Hepatic stellate cell (primary cell): ENCODE measurements around the gene CYBA.
"Not testable (repeated sequence)": the region's sequence is repeated elsewhere in the genome, so short reads cannot be mapped to it uniquely, and the experiment has no call there.

Source experiments
- DNase-seq: peaks from one replicate; pipeline ENCODE4 v3.0.0; 2011; ENCODE audit warnings: low spot score

Gene CYBA

DNA sequence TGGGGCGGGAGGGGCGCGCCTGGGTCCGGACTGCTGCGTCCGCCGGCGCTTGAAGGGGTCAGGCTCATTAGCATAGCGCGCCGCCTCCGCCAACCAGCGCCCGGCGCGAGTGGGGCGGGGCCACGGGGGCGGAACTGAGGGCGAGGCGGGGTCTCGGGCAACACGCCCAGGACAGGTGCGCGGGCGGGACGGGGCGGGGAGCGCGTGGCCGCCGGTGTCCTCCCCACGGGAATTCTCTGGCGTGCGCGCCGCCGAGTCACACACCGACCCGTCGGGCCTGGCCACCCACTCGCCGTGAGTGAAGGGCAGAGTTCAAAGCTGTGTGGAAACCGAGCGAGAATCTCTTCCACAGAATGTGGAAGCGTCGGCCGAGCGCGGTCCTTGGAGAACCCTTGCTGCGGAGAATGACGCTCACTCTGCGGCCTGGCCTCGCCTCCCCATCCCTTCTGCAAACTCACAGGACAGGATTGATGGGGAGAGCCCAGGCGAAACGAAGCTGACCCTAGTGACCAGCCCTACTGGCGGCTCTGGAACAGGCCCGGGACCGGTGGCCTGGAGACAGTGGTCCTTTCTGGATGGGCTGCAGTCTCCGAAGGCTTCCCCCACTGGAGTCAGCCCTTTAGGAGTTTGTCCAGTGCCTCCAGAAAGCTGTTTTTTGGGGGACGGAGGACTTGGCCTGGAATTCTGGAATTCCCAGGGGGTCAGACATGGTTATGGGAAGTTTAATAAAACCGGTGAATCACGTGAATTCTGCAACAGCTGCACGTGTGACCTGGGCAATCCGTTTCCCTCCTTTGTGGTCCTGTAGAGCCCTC is 35.8 kb upstream of the CYBA start, which contains the start of gene SNAI3:
Gene SNAI3 (minus strand): TSS at position 69 of the 815 bp plus-strand sequence. CDS start 101 bp downstream, outside the sequence.
- peak; percentile 73 for DNase-seq

DNA sequence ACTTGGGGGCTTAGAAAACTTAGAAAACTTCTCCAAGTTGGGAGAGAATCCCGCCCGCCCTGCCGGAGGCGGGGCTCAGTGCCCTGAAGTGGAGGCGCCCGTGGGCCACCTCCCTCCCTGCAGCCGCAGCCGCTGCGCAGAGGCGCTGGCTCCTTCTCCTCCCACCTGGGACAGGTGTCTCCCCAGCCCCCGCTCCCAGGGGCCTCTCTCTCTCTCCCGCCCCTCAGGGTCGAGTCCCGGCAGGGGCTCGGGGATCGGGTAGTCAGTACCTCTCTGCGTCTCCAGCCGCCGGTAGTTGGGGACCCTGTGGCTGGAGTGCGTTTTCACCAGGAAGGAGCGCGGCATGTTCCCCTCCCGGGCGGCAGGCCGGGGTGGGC is 35.2 kb upstream of the CYBA start:
- DNase-seq: no peak

DNA sequence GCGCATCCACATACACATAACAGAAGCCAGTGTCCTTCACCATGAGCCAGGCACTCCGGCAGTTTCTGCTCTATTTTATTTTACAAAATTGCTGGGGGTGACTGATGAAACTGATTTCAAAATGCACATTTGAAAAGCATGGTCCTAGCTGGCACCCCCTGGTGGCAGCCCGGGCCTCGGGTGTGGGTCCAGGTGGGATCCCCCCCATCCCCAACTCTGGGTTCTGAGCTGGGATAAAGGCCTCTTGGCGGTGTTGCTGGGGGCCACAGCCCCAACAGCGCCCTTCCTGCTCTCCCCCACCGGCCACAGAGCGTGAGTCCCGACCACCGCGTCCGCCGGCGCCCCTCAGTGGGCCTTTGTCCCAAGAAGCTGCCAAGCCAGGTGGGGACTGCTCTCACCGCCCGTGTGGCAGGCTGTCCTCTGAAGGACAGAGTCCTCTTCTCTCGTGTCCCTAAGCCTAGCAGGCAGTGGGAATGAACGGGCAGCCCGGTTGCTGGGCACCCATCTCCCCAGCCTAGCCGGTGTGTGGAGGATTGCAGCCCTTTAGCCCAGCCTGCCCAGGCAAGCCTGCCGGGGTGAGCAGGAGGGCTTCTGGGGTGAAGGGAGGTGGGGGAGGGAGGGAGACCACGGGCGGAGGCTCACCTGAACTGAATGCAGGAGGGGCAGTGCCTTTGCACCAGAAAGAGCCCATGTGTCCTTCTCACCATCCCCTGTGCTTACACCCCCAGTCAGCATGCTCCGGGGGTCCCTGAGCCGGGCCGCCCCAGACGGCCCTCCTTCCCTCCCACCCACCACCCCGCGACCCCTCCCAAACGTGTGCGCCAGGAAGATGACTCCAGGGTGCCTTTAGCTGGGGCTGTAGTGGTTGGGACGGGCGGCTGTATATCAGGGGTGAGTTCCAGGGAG is 34.6 kb upstream of the CYBA start:
- peak; percentile 89 for DNase-seq

DNA sequence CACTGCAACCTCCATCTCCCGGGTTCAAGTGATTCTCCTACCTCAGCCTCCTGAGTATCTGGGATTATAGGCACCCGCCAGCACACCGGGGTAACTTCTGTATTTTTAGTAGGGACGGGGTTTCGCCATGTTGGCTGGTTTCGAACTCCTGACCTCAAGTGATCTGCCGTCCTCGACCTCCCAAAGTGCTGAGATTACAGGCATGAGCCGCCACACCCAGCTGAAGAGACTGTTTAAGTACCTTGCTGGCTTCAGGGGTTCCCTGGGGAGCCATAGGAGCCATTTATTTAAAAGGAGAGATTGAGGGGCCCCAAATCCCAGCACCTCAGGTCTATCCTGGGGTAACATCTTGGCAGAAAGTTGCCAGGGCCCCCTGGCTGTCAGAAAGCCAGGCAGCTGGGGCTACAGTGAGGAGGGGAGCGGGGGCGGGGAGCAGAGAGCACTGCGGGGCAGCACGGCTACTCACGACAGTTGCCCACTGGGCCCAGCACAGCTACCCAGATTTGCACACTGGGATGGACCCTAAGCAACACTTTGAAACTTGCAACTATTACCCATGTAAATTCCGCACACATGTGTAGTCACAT is 33.8 kb upstream of the CYBA start:
- no peak for DNase-seq

DNA sequence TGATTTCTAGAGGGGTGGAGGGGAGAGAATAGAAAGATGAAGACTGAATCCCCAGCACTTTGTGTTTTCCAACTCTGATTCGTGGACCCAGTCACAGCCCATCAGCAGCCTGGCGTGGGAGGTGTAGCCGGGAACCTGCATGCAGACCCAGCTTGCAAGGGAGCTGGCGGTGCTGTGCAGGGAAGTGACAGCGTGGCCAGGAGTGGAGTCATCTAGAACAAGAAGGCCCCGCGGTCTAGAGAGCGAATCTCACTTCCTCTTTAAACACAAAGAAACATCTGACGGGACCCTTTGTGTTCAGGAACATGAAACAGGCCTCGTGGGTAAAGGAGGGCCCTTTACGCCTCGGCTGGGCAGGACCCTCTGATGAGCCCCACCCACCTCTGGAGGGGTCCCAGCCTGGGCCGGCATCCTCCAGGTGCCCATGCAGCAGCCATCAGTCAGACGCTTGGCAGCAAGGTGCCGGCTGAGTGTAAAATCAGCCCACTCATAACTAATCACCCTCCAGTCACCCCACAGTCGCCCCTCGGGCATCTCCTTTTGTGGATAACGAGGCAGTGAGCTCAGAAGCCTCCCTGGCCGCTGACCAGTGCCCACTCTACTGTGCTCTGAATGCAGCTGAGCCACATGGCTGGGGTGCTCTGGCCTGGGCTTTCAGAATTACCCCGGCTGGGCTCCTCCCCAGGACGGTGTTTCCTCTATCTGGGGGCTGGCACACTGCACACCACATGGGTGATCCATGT is 31.0 kb upstream of the CYBA start:
- DNase-seq: no peak

DNA sequence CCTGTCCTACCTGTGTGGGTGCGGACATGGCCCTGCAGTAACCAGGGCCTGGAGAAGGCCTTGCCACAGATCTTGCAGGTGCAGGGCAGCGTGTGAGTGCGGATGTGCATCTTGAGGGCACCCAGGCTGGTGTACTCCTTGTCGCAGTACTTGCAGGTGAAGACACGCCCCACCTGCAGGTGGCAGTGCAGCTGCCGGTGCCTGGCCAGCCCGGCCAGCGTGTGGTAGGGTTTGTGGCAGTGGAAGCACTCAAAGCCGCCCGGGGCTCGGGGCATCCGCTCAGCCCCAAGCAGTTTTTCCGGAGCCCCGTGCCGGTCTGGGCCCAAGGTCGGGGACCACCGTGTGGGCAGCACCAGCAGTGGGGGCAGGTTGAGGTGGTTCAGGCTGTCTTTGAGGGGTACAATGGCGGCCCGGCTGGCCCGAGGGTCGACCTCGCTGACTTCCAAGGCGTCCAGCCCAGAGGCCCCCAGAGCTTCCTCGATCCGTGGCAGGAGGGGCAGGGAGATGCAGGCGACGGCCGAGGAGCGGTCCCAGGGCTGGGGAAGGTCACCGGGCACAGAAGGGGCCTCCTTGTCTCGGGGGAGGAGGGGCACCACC is 30.3 kb upstream of the CYBA start:
- DNase-seq: no peak

DNA sequence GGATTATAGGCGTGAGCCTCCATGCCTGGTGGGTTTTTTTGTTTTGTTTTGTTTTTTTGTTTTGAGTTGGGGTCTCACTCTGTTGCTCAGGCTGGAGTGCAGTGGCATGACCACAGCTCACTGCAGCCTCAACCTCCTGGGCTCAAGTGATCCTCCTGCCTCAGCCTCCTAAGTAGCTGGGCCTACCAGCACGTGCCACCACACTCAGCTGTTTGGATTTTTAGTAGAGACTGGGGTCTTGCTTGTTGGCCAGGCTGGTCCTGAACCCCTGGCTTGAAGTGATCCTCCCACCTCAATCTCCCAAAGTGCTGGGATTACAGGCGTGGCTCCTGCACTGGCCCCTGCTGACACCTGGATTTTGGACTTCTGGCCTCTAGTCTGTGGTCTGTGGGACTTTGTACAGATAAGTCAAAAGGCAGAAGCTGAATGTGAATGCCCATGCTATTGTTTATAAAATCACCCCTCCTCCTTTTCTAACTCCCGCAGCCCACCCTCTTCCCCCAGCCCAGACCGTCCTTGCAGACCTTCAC is 29.8 kb upstream of the CYBA start:
- no peak for DNase-seq

DNA sequence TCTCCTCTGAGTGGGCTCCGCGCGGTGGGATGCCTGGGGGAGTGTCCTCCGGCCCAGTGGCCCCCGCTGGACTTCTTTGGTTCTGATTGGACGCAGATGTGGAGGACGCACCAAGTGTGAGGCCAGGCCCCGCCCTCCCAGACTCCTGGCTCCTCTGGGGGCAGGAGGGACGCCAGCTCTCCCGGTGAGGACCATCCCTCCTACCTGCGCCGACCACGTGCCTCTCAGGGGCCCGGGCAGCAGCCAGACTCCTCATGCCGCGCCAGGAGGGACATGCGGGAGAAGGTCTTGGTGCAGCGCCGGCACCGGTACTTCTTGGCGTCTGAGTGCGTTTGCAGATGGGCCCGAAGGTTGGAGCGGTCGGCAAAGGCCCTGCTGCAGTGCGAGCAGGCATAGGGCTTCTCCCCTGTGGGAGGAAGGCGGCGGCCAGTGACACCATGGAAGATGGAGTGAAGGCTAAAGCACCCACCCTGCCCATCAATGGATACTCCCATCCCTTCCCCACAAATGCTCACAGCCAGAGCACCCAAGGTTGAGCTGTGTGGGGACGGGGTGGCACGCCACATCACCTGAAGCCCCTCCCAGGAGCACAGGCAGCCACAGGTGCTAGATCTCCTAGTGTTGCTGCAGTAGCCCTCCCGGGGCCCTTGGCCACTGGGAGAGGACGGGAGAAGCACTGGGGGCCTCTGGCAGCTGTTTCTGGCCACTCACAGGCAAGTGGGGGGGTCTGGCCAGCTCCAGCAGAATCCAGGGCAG is 27.5 kb upstream of the CYBA start:
- no peak for DNase-seq

DNA sequence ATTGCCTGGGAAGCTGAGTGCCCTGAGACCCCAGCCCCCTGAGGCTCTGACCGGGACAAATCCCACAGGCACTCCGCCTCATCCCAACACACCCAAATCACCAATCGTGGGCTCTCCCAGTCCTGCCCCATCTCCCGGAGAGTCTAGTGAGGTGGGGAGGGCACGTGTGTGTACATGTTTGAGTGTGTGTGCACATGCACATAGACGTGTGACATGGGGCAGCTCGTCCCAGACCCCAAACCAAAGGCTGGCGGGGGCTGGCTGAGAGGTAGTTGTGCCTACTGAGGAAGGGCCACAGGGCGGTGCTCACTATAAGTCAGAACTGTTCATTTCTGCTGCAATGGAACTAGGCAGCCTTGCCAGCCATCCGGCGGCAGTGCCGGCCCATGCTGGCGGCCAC is 26.9 kb upstream of the CYBA start:
- no peak for DNase-seq

DNA sequence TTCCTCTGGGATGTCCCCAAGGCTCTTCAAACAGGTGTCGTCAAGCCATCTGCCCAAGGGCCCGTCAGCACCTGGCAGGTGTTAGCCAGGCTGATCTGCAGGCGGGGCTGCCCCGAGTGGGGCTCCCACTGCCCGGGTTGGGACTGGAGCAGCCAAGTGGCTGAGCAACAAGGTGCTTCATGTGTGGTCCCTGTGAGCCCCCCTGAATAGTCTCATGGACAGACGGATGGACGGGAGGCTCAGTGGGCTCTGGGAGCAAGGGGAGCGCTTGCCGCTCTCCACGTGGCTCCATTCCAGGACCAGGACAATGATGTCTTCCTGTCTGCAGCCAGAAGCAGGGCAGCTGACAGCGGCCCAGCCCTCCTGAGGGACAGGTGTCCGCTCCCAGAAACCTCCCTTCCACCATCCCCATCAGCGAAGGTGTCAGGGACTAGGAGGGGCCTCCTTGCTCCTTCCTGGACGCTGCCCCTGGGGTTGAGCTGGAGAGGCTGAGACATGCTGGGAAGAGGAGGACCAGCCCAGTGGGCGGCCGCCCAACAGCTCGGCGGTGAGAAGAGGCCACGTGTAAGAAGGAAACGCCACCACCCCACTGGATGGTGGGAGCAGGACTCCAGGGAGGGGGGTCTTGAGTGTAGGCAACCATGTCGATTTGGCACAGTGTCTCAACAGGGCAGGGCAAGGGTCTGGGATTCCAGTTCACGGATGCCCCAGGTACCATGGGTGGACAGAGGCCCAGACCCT is 25.8 kb upstream of the CYBA start:
- DNase-seq: no peak

DNA sequence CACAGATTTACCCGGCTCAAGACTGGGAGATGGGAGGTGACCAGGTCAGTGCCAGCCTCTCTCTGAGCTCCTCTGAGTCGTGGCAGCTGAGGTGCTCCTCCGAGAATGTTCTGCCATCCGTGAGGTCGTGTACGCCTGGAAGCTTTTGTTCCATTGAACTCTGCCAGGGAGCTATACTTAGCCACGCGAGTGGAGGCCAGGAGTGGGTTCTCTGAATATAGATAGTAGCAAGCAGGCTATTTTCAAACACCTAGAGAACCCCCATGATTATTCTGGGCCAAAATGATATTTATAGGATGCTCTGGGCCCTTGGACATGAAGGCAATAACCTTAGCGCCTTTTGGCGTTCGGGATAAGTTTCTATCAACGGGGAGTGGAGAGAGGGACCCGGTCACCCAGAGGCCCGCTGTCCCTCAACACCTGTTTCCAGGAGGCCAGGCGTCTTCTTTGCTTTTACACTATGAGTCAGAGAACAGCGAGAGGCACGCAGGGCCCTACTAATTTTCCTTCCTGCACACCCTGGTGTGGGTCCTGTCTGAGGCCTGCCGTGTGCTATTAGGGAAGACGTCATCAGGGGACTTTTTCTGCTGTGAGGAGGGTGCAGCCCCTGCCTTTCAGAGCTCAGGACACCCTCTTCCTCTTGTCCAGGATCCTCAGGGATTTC is 23.0 kb upstream of the CYBA start:
- DNase-seq: no peak

DNA sequence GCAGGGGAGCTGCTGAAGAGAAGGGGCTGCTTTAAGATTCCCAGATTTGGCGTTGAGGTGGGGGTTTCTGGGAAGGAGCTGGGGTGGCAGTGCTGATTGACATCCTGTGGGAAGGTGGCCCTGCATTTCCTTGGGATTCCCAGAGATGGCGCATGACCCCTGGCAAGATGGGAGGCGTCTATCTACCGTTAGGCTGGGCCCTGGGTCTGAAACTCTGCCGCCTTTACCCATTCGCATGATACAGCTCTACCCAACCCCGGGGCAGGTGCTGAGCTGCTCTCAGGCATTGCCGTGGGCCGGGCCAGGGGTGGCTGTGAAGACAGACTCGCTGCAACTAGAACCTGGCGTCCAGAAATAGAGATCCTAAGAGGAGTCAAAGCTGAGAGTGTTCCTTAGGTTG is 21.9 kb upstream of the CYBA start:
- no peak for DNase-seq

DNA sequence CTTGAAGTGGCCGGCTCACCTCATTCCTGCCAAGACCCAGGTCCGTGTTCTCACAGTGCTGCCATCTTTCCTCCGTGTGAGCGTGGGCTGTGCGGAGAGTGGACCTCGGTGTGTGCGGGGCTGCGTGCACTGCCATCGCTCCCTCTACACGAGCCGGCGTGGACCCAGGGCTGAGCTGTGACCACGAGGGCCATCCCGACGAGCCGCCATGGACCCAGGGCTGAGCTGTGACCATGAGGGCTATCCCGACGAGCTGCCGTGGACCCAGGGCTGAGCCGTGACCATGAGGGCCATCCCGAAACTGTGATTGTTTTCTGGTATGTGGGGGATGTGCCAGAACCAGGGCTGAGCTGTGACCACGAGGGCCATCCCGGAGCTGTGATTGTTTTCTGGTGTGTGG is 21.0 kb upstream of the CYBA start:
- no peak for DNase-seq

DNA sequence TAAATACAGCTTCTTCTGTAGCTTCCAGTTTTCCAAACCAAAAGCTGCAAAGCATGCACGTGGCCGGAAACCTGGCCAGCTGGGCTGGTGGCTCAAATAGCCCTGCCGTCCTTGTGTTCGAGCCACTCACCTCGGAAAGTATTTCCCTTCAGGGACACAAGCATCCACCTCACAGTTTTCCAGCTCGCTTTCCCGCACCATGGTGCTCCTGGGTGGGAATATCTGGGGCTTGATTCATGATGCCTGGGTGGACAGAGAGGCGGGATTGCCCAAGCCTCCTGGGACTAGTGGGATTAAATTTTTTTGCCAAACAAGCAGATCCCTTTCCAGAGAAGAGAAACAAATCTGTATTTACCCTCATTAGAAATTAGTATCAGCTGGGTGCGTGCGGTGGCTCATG is 19.1 kb upstream of the CYBA start:
- no peak for DNase-seq

DNA sequence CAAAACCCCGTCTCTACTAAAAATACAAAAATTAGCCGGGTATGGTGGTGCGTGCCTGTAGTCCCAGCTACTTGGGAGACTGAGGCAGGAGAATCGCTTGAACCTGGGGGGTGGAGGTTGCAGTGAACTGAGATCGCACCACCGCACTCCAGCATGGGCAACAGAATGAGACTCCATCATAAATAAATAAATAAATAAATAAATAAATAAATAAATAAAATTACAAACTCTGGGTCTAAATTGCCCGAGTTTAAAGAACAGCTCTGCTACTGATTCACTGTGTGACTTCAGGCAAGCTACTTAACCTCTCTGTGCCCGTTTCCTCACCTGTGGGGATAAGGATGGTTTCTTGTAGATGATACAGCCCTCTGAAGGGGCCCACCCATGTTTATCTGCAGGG is 18.6 kb upstream of the CYBA start:
- not testable (repeated sequence) for DNase-seq

DNA sequence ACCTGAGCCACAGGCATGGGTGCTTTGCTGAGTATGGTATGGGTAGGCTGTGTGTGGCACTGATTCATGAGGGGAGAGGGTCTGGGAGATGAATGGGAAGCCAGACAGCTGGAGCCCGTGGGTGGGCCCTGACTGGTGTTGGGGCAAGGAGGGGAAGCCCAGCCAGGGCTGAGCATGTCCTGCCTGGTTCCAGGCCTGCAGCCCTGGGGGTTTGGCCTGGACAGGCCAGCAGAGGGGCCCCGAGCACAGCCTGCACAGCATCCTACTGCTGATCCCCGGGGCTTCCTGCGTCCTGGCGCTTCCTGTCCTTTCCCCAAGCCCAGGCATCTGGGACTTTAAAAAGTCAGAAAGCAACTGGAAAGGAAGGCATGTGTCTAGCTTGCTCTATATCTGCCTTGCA is 16.6 kb upstream of the CYBA start:
- DNase-seq: no peak

DNA sequence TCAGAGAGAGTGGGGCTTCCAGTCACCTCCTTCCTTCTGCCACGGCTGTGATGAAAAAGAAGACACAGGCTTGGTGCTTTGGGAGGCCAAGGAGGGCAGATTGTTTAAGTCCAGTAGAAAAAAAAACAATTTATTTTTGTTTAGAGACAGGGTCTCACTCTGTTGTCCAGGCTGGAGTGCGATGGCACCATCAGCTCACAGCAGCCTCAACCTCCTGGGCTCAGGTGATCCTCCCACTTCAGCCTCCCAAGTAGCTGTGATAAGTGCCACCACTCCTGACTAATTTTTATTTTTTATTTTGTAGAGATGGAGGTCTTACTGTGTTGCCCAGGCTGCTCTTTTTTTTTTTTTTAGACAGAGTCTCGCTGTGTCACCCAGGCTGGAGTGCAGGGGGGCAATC is 14.7 kb upstream of the CYBA start:
- DNase-seq: no peak

DNA sequence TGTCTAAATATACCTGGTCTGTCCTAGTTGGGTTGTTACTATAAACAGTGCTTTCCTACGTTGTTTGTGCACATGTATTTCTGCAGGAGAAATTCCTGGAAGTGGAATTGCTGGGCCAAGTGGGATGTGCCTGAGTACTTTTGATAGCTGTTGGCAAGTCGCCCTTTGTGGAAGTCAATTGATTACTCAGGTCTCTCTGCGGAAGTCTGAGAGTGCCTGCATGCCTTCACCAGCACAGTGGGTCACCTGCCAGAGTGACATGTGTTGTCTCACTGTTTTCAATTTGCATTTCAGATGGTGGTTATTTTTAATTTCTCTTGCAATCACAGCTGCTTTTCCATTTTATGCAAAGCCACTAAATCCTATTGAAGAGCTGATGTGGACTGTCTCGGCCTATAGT is 14.3 kb upstream of the CYBA start:
- DNase-seq: no peak

DNA sequence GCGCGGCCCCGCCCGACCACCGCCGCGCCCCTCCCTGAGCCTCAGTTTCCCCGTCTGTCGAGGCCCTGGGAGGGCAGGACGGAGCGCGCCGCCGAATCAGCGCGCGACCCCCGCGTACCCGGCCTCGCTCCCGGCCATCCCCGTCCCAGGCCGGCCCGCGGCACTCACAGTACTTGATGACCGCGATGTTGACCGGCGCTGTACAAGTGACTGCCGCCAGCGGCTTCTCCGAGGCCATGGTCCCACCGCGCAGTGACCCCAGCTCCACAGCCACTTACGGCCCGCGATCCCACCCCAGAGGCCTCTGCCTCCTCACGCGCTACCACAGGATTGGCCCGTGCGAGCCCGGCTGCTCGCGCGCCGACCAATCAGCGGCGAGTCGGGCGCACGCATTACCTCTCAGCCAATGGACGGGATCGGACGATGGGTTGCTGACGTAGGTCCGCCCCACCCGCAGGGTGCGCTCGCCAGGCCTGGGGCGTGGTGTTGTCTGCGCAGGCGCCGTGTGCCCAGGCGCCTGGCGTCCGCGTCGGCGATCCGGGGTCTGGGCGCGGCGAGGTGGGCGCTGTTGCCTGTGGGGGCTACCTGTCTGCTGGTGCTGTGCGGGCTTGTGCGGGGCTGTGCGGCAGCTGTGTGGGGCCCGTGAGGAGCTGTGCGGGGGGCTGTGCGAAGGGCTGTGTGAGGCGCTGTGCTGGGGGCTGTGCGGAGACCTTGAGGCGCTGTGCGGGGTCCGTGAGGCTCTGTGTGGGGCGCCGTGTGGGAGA is 12.2 kb upstream of the CYBA start, which contains the start of gene MVD:
Gene MVD (minus strand): TSS at position 249 of the 764 bp plus-strand sequence. CDS start 11 bp downstream, at position 238.
- peak; percentile 100 for DNase-seq
